PC-3 (cell line): ENCODE results near the gene L3MBTL2. TPM values are rescaled to one million over a fixed set of nuclear protein-coding genes. Genes with fewer than 3 reads are reported as not detected.

ENCODE experiments used
- ATAC-seq: fragments of 200-7000 bp; cut with Tn5 transposase; 2 replicates; pipeline ENCODE4 v1.9.1; 2020; ENCODE audit warnings: mild to moderate bottlenecking, moderate library complexity
- BruUV-seq: library from RNA; stranded (reverse); fragments of 400-500 nt; replicated peaks from 2 replicates; lab custom pipeline; 2021; lab: Mats Ljungman, UMichigan
- CTCF ChIA-PET: fragments of 300-600 bp; sonication (Branson Sonifier 250); formaldehyde crosslinking; loops from one replicate; lab custom pipeline; 2022; ENCODE audit warnings: antibody characterized with exemption; lab: Charles Lee
- POLR2A ChIA-PET: fragments of 300-600 bp; sonication (Branson Sonifier 250); formaldehyde crosslinking; loops from one replicate; lab custom pipeline; 2022; ENCODE audit warnings: antibody characterized with exemption; ENCODE audit not compliant: unreplicated experiment; lab: Charles Lee
- DNase-seq: peaks from one replicate; pipeline ENCODE4 v3.0.0-alpha.2; 2015
- H2AFZ ChIP-seq: fragments of 300-600 bp; sonication (generic); 2 replicates; pipeline ENCODE4 v1.6.0; 2016; ENCODE audit warnings: antibody characterized with exemption, low read length
- H3F3A ChIP-seq: fragments of 300-600 bp; sonication (generic); one replicate; pipeline ENCODE4 v1.6.0; 2017; ENCODE audit warnings: antibody characterized with exemption, low read length, control low read depth, mild to moderate bottlenecking; ENCODE audit not compliant: unreplicated experiment
- H3K27ac ChIP-seq: fragments of 300-600 bp; sonication (generic); 2 replicates; pipeline ENCODE4 v1.5.1; 2016; ENCODE audit warnings: mild to moderate bottlenecking, low read length
- H3K27me3 ChIP-seq: fragments of 300-600 bp; sonication (generic); 2 replicates; pipeline ENCODE4 v1.6.1; 2016; ENCODE audit warnings: low read length, mixed read lengths
- H3K36me3 ChIP-seq: fragments of 300-600 bp; sonication (generic); 2 replicates; pipeline ENCODE4 v1.6.1; 2016; ENCODE audit warnings: low read depth, mixed run types, low read length, mixed read lengths
- H3K4me1 ChIP-seq: fragments of 300-600 bp; sonication (generic); 2 replicates; pipeline ENCODE4 v1.5.1; 2016; ENCODE audit warnings: low read length; ENCODE audit not compliant: insufficient read depth
- H3K4me2 ChIP-seq: fragments of 300-600 bp; sonication (generic); 2 replicates; pipeline ENCODE4 v1.6.0; 2016; ENCODE audit warnings: low read length
- H3K4me3 ChIP-seq: fragments of 300-600 bp; sonication (generic); 2 replicates; pipeline ENCODE4 v1.5.1; 2016; ENCODE audit warnings: mild to moderate bottlenecking, low read length, mixed read lengths
- H3K79me2 ChIP-seq: fragments of 300-600 bp; sonication (generic); 2 replicates; pipeline ENCODE4 v1.6.1; 2017; ENCODE audit warnings: low read length, mixed read lengths
- H3K9ac ChIP-seq: fragments of 300-600 bp; sonication (generic); 2 replicates; pipeline ENCODE4 v1.6.0; 2016; ENCODE audit warnings: mild to moderate bottlenecking, low read length
- H3K9me2 ChIP-seq: fragments of 300-600 bp; sonication (generic); replicated peaks from 2 replicates; pipeline ENCODE4 v1.6.1; 2016; ENCODE audit warnings: mixed run types, low read length, mixed read lengths
- H3K9me3 ChIP-seq: fragments of 300-600 bp; sonication (generic); 2 replicates; pipeline ENCODE4 v1.6.1; 2016; ENCODE audit warnings: low read length, mixed read lengths
- H4K20me1 ChIP-seq: fragments of 300-600 bp; sonication (generic); 2 replicates; pipeline ENCODE4 v1.6.1; 2016; ENCODE audit warnings: low read length, mixed read lengths
- CTCF ChIP-seq: fragments of 300-600 bp; sonication (generic); conservative IDR thresholded peaks from 2 replicates; pipeline ENCODE4 v1.5.1; 2017; ENCODE audit warnings: antibody characterized with exemption, low read depth, mild to moderate bottlenecking, low read length
- EZH2 ChIP-seq: fragments of 300-600 bp; sonication (generic); IDR thresholded peaks from one replicate; pipeline ENCODE4 v1.6.1; 2017; ENCODE audit warnings: antibody characterized with exemption, mild to moderate bottlenecking, low read length; ENCODE audit not compliant: unreplicated experiment
- EZH2phosphoT487 ChIP-seq: fragments of 300-600 bp; sonication (generic); IDR thresholded peaks from 2 replicates; pipeline ENCODE4 v1.6.1; 2018; ENCODE audit warnings: mild to moderate bottlenecking, antibody characterized with exemption, low read length, borderline replicate concordance
- intact Hi-C: fragments of 100-400 bp; cut with micrococcal nuclease; formaldehyde crosslinking; loops from 2 replicates; pipeline ENCODE4 v1.9.0; 2023
- total RNA-seq: library from RNA; depleted of rRNA; stranded (reverse); fragments of >200 nt; gene quantifications from 2 replicates; pipeline ENCODE4 v1.2.3, GENCODE V29; 2014

The L3MBTL2 gene
- total RNA-seq, 1 experiment from 2014 or later = 22.7 TPM

GRCh38 chr22:41217553-41218157 lies 12.5 kb downstream of the L3MBTL2 start:
- ATAC-seq = peak; percentile 29; the same call in 1 of the 2 replicates
- BruUV-seq = TSS peak; percentile 88
- CTCF ChIA-PET = no interaction called here

GRCh38 chr22:41222846-41223507 lies 17.9 kb downstream of the L3MBTL2 start:
- ATAC-seq = no peak
- H3K9me2 ChIP-seq = no peaks in the 10 kb centered on the region
- H3K9ac ChIP-seq = no peak overlapping the region
- H3K27ac ChIP-seq = no peak overlapping the region
- H3K4me3 ChIP-seq = no peak overlapping the region
- DNase-seq = no peak
- no peaks in the 10 kb centered on the region for H3K79me2 ChIP-seq
- TF ChIP-seq EZH2 = no peak
- TF ChIP-seq CTCF = no peak
- TF ChIP-seq EZH2phosphoT487 = no peak
- BruUV-seq = no TSS peak
- intact Hi-C loops = no loop called here
- H4K20me1 ChIP-seq = no peaks in the 10 kb centered on the region
- CTCF ChIA-PET = no interaction called here
- H3K4me2 ChIP-seq = no peak overlapping the region
- no peaks in the 10 kb centered on the region for H3K9me3 ChIP-seq
- peaks cover 3% of the 10 kb centered on the region; the same call in 1 of the 2 replicates for H3K36me3 ChIP-seq
- H3F3A ChIP-seq = no peaks in the 10 kb centered on the region
- no peak overlapping the region for H2AFZ ChIP-seq
- H3K4me1 ChIP-seq = no peaks in the 10 kb centered on the region
- POLR2A ChIA-PET = interaction anchor here (0.7 kb wide), 1 partner anchor 15 kb away, joined by 7 read pairs; no protein-coding TSS in a partner anchor
- no peaks in the 10 kb centered on the region for H3K27me3 ChIP-seq

More at GRCh38 chr22:41217553-41218157, 12.5 kb downstream of the L3MBTL2 start:
- Histone ChIP-seq H2AFZ (no peak overlapping the region), H3K9me3 (no peaks in the 10 kb centered on the region), H3K27me3 (no peaks in the 10 kb centered on the region), H3K4me2 (no peak overlapping the region), H3K36me3 (peaks cover 3% of the 10 kb centered on the region; the same call in 1 of the 2 replicates), H3K9ac (no peak overlapping the region), H3K9me2 (no peaks in the 10 kb centered on the region), H4K20me1 (no peaks in the 10 kb centered on the region), H3K4me1 (no peaks in the 10 kb centered on the region; the same call in 1 of the 2 replicates), H3K27ac (no peak overlapping the region), H3K4me3 (no peak overlapping the region), H3F3A (no peaks in the 10 kb centered on the region), H3K79me2 (no peaks in the 10 kb centered on the region)
- intact Hi-C loops = no loop called here
- POLR2A ChIA-PET = no interaction called here
- DNase-seq = no peak
- TF ChIP-seq CTCF (no peak), EZH2phosphoT487 (no peak), EZH2 (no peak)

GRCh38 chr22:41223535-41223934 lies 18.4 kb downstream of the L3MBTL2 start:
- Histone ChIP-seq H3K79me2 (no peaks in the 10 kb centered on the region), H3K4me1 (no peaks in the 10 kb centered on the region), H3K4me3 (no peak overlapping the region), H3K27me3 (no peaks in the 10 kb centered on the region), H3K9me2 (no peaks in the 10 kb centered on the region), H3K9me3 (no peaks in the 10 kb centered on the region), H3F3A (no peaks in the 10 kb centered on the region), H4K20me1 (no peaks in the 10 kb centered on the region), H3K4me2 (no peak overlapping the region), H3K36me3 (peaks cover 3% of the 10 kb centered on the region; the same call in 1 of the 2 replicates), H3K27ac (no peak overlapping the region), H2AFZ (no peak overlapping the region), H3K9ac (no peak overlapping the region)
- CTCF ChIA-PET = no interaction called here
- no peak for ATAC-seq
- POLR2A ChIA-PET = no interaction called here
- intact Hi-C loops = no loop called here
- DNase-seq = no peak
- no peak for TF ChIP-seq EZH2
- no peak for TF ChIP-seq CTCF
- TF ChIP-seq EZH2phosphoT487 = no peak
- BruUV-seq = no TSS peak
